ENCODE data around the gene DDHD1.
"Not testable (repeated sequence)": the region's sequence is repeated elsewhere in the genome, so short reads cannot be mapped to it uniquely, and the experiment has no call there.

DNA sequence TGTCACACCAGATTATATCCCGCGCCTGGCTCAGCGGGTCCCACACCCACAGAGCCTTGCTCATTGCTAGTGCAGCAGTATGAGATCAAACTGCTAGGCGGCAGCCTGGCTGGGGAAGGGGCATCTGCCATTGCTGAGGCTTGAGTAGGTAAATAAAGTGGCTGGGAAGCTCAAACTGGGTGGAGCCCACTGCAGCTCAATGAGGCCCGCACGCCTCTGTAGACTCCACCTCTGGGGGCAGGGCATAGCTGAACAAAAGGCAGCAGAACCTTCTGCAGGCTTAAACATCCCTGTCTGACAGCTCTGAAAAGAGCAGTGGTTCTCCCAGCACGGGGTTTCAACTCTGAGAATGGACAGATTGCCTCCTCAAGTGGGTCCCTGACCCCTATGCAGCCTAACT, 68.2 kb downstream of the DDHD1 start:
- TF ChIP-seq EZH2 (IDR thresholded peaks at IDR 0.05; ENCODE audit: insufficient read depth, poor library complexity, severe bottlenecking); EZH2phosphoT487 (IDR thresholded peaks at IDR 0.05; ENCODE audit: insufficient read depth, low read depth): not testable (repeated sequence)

All from GM23248 (cell line).